Neural crest cell (in vitro differentiated cells): ENCODE results near the gene ZNF628. TPM values are rescaled to one million over a fixed set of nuclear protein-coding genes. Genes with fewer than 3 reads are reported as not detected.

Experiments
- DNase-seq: peaks from one replicate; pipeline ENCODE4 v3.0.0; 2021; ENCODE audit warnings: low read depth, mixed read lengths, low spot score
- H3K27ac Mint-ChIP-seq: one replicate; pipeline ENCODE4 v1.8.0; 2021; ENCODE audit warnings: mild to moderate bottlenecking, mixed read lengths; ENCODE audit not compliant: unreplicated experiment
- H3K27me3 Mint-ChIP-seq: 2 replicates; pipeline ENCODE4 v1.8.0; 2021; ENCODE audit warnings: low read depth, mild to moderate bottlenecking, mixed read lengths
- H3K36me3 Mint-ChIP-seq: 2 replicates; pipeline ENCODE4 v1.8.0; 2021; ENCODE audit warnings: low read depth, mild to moderate bottlenecking, mixed read lengths
- H3K4me1 Mint-ChIP-seq: 2 replicates; pipeline ENCODE4 v1.8.0; 2021; ENCODE audit warnings: mixed read lengths
- H3K4me3 Mint-ChIP-seq: one replicate; pipeline ENCODE4 v1.8.0; 2021; ENCODE audit warnings: mild to moderate bottlenecking, mixed read lengths
- H3K9me3 Mint-ChIP-seq: 2 replicates; pipeline ENCODE4 v1.8.0; 2021; ENCODE audit warnings: mixed read lengths
- CTCF ChIP-seq: fragments of 200-600 bp; sonication (generic); conservative IDR thresholded peaks from 2 replicates; pipeline ENCODE4 v1.5.0; 2021; ENCODE audit warnings: antibody characterized with exemption, mild to moderate bottlenecking
- total RNA-seq: library from RNA; stranded (reverse); gene quantifications from 2 replicates; pipeline ENCODE4 v1.2.1, GENCODE V29; 2021

Gene ZNF628
- total RNA-seq, 1 donor from 2014 or later: 15.0 TPM

DNA sequence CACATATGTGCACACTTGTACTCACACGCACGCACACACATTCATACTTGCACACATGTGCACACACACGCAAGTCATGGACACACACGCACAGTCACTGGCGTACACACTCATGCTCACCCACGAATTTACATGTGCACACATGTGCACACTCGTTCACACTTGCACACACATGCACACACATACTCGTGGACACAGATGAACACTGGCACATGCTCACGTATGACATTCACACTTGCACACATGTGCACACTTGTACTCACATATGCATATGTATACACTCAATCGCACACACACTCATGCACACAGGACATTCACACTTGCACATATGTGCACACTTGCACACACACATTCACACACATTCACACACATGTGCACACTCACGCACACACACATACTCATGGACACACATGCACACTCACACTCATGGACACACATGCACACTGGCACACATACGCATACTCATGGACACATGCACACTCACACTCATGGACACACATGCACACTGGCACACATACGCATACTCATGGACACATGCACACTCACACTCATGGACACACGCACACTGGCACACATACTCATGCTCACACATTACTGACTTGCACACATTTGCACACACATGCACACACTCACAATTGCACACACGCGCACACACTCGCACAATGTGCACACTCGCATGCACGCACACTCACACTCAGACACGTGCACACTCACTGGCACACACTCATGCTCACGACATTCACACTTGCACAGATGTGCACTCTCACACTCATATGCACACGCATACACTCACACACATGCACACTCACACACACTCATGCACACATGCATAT, 51.0 kb downstream of the ZNF628 start:
- TF ChIP-seq CTCF: no peak
- no peaks in the 10 kb centered on the region for H3K9me3 Mint-ChIP-seq
- H3K27ac Mint-ChIP-seq: no peak overlapping the region
- H3K4me3 Mint-ChIP-seq: no peak overlapping the region
- peaks cover 7% of the 10 kb centered on the region for H3K27me3 Mint-ChIP-seq
- no peak for DNase-seq
- H3K4me1 Mint-ChIP-seq: no peaks in the 10 kb centered on the region
- no peaks in the 10 kb centered on the region for H3K36me3 Mint-ChIP-seq

- H3K36me3 Mint-ChIP-seq: no peaks in the 10 kb centered on the region
- H3K4me3 Mint-ChIP-seq: no peak overlapping the region
- H3K27ac Mint-ChIP-seq: no peak overlapping the region
- no peaks in the 10 kb centered on the region for H3K9me3 Mint-ChIP-seq
- DNase-seq: no peak
- no peak for TF ChIP-seq CTCF
- H3K4me1 Mint-ChIP-seq: no peaks in the 10 kb centered on the region
- H3K27me3 Mint-ChIP-seq: peaks cover 7% of the 10 kb centered on the region
Observed at GRCh38 chr19:55528030-55528803, 51.8 kb downstream of the ZNF628 start.

DNA sequence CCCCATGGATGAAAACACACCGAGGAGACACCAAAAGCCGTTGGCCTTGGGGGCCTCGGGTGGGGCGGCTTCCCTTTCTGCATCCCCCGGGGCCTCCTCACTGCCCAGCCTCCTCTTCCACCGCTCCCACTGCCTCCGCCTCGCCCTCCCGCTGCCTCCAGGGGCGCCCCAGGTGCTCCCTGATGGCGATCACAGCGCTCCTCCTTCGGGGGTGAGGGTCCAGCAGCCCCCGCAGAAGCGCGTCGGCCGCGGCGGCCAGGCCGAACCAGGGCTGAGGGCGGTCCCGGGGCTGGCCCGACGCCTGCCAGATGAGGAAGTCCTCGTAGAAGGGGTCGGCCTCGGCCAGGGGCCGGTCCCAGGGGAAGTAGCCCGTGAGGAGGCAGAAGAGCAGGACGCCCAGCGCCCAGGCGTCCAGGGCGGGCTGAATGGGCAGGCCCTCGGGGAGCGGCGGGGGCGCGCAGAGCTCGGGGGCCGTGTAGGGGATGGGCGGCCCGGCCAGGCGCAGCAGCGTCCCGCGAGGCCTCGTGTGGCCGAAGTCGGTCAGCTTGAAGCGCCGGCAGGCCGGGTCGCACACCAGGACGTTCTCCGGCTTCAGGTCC, 53.3 kb downstream of the ZNF628 start:
- no peaks in the 10 kb centered on the region for H3K36me3 Mint-ChIP-seq
- no peak for TF ChIP-seq CTCF
- no peaks in the 10 kb centered on the region for H3K9me3 Mint-ChIP-seq
- no peak for DNase-seq
- no peak overlapping the region for H3K4me3 Mint-ChIP-seq
- H3K4me1 Mint-ChIP-seq: no peaks in the 10 kb centered on the region
- peaks cover 3% of the 10 kb centered on the region for H3K27me3 Mint-ChIP-seq
- H3K27ac Mint-ChIP-seq: no peak overlapping the region

- Mint-ChIP-seq H3K27me3 (no peaks in the 10 kb centered on the region), H3K4me3 (no peak overlapping the region), H3K9me3 (no peaks in the 10 kb centered on the region), H3K27ac (no peak overlapping the region), H3K36me3 (no peaks in the 10 kb centered on the region), H3K4me1 (no peaks in the 10 kb centered on the region)
- DNase-seq: no peak
- no peak for TF ChIP-seq CTCF
Observed at GRCh38 chr19:55530996-55531395, 54.6 kb downstream of the ZNF628 start.

Other genes starting within 250 kb of the ZNF628 start
- 4.9 and 5.8 TPM in 2 replicates for gene TMEM86B, start 247.9 kb upstream of the ZNF628 start, total RNA-seq
- 71.2 and 73.1 TPM in 2 replicates for gene PPP6R1, start 217.6 kb upstream of the ZNF628 start, total RNA-seq
- gene HSPBP1, start 196.5 kb upstream of the ZNF628 start, total RNA-seq: 53.8 and 54.7 TPM in 2 replicates
- gene BRSK1, start 192.6 kb upstream of the ZNF628 start, total RNA-seq: 50.0 and 50.7 TPM in 2 replicates
- gene TMEM150B, start 151.3 kb upstream of the ZNF628 start, total RNA-seq: not detected in 2 replicates
- gene KMT5C, start 136.7 kb upstream of the ZNF628 start, total RNA-seq: 32.9 and 35.2 TPM in 2 replicates
- 0.16 TPM in 1 of 2 replicates, not detected in the other for gene COX6B2, start 121.9 kb upstream of the ZNF628 start, total RNA-seq
- not detected in 2 replicates for gene GARIN5B, start 113.4 kb upstream of the ZNF628 start, total RNA-seq
- 0.56 and 0.59 TPM in 2 replicates for gene IL11, start 106.2 kb upstream of the ZNF628 start, total RNA-seq
- not detected in 2 replicates for gene TMEM190, start 99.8 kb upstream of the ZNF628 start, total RNA-seq
- gene TMEM238, start 92.3 kb upstream of the ZNF628 start, total RNA-seq: 0.40 and 0.71 TPM in 2 replicates
- gene RPL28, start 90.7 kb upstream of the ZNF628 start, total RNA-seq: 1,888 and 1,936 TPM in 2 replicates
- 243 and 269 TPM in 2 replicates for gene UBE2S, start 68.8 kb upstream of the ZNF628 start, total RNA-seq
- 0.54 and 0.59 TPM in 2 replicates for gene SHISA7, start 33.3 kb upstream of the ZNF628 start, total RNA-seq
- 34.3 and 36.7 TPM in 2 replicates for gene ISOC2, start 15.0 kb upstream of the ZNF628 start, total RNA-seq
- gene C19orf85, start 11.9 kb upstream of the ZNF628 start, total RNA-seq: not detected in 2 replicates
- 81.1 and 87.9 TPM in 2 replicates for gene NAT14, start 8.6 kb downstream of the ZNF628 start, total RNA-seq
- 1.3 and 1.5 TPM in 2 replicates for gene SSC5D, start 11.8 kb downstream of the ZNF628 start, total RNA-seq
- not detected in 2 replicates for gene SBK2, start 60.5 kb downstream of the ZNF628 start, total RNA-seq
- 0.39 and 0.68 TPM in 2 replicates for gene SBK3, start 68.9 kb downstream of the ZNF628 start, total RNA-seq
- 28.2 and 29.1 TPM in 2 replicates for gene ZNF579, start 104.2 kb downstream of the ZNF628 start, total RNA-seq
- 31.6 and 31.8 TPM in 2 replicates for gene FIZ1, start 122.9 kb downstream of the ZNF628 start, total RNA-seq
- gene ZNF524, start 123.7 kb downstream of the ZNF628 start, total RNA-seq: 6.1 and 6.7 TPM in 2 replicates
- 20.3 TPM in 2 replicates for gene ZNF865, start 129.0 kb downstream of the ZNF628 start, total RNA-seq
- gene ZNF784, start 147.9 kb downstream of the ZNF628 start, total RNA-seq: 11.0 and 12.4 TPM in 2 replicates
- gene ZNF580, start 164.4 kb downstream of the ZNF628 start, total RNA-seq: 39.1 and 41.8 TPM in 2 replicates
- gene ZNF581, start 167.0 kb downstream of the ZNF628 start, total RNA-seq: 40.8 and 41.9 TPM in 2 replicates
- 18.7 and 18.9 TPM in 2 replicates for gene CCDC106, start 171.6 kb downstream of the ZNF628 start, total RNA-seq
- 342 and 365 TPM in 2 replicates for gene U2AF2, start 178.4 kb downstream of the ZNF628 start, total RNA-seq
- 129 and 130 TPM in 2 replicates for gene EPN1, start 198.6 kb downstream of the ZNF628 start, total RNA-seq